ENCODE measurements around the gene UBE2B.

DNA sequence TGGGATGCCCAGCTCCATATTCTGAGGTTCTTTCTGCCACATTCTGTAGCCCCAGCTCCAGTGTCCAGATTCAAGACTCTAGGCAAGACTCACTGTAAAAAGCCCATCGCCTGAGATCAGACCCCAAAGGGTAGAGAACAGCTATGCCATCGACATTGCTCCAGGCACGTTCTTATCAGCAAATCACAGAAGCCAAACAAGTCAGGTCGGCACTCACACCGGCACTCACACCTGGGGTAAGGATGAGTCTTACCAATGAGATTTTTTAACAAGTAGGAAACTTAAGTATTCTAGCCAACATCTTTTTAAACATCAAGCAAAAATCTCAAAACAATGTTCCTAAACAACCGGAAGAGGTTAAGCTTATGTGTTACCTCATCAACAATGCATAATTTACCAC, 38.0 kb downstream of the UBE2B start:
- TF ChIP-seq, protein P1, sequence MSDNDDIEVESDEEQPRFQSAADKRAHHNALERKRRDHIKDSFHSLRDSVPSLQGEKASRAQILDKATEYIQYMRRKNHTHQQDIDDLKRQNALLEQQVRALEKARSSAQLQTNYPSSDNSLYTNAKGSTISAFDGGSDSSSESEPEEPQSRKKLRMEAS (IDR thresholded peaks at IDR 0.05; ENCODE audit: low read depth), result no peak
- TF ChIP-seq EZH2phosphoT487 (IDR thresholded peaks at IDR 0.05; ENCODE audit: borderline replicate concordance, low read depth), result no peak
